ENCODE results near the gene VAPA. TPM values are rescaled to one million over a fixed set of nuclear protein-coding genes. Genes with fewer than 3 reads are reported as not detected.

VAPA gene
- total and polyA plus RNA-seq, 3 donors from 2014 or later: 177 to 224 (median 180) TPM

DNA sequence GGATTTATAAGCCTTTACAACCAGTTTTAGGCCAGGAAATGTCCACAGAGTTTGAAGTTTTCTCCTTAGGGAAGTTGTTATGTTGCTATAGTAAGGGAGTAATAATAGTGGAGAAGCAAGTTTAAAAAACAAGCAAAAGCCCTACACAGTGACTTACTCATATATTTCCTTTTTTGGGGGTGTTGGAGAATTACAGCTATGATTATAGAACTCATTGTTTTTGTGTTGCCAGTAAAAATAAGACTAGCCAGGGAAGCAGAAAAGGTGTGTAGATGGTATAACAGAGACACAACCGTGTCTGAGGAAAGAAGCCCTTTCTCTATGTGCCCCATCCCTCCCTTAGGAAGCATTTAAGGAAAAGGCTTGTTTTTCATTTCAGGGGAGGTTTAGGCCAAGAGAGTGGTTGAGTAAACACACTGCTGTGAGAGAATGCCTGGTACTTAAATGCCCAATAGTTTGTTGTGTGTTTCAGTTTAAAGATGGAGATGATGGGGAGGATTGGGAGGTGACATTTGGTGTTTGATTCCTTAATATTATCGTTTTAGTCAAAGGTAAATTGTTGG is 2.3 kb downstream of the VAPA start:
- Histone ChIP-seq H3K27me3 (no peaks in the 10 kb centered on the region), H3K4me1 (peaks cover 38% of the 10 kb centered on the region)

GRCh38 chr18:9916808-9917207 is 3.0 kb downstream of the VAPA start:
- Histone ChIP-seq H3K4me1 (peaks cover 38% of the 10 kb centered on the region), H3K9me3 (no peaks in the 10 kb centered on the region), H3K36me3 (ENCODE audit: low read depth, missing control alignments) (no peaks in the 10 kb centered on the region), H3K27me3 (no peaks in the 10 kb centered on the region), H3K27ac (no peak overlapping the region), H3K4me3 (no peak overlapping the region)
- no peak for DNase-seq
- TF ChIP-seq POLR2A (IDR thresholded peaks at IDR 0.05): no peak
- TF ChIP-seq, protein P1, sequence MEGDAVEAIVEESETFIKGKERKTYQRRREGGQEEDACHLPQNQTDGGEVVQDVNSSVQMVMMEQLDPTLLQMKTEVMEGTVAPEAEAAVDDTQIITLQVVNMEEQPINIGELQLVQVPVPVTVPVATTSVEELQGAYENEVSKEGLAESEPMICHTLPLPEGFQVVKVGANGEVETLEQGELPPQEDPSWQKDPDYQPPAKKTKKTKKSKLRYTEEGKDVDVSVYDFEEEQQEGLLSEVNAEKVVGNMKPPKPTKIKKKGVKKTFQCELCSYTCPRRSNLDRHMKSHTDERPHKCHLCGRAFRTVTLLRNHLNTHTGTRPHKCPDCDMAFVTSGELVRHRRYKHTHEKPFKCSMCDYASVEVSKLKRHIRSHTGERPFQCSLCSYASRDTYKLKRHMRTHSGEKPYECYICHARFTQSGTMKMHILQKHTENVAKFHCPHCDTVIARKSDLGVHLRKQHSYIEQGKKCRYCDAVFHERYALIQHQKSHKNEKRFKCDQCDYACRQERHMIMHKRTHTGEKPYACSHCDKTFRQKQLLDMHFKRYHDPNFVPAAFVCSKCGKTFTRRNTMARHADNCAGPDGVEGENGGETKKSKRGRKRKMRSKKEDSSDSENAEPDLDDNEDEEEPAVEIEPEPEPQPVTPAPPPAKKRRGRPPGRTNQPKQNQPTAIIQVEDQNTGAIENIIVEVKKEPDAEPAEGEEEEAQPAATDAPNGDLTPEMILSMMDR (IDR thresholded peaks at IDR 0.05): no peak
- WGBS, 2 donors: 42 to 54% methylated on average over 3 of the region's 3 CpGs
- intact Hi-C loops (cut with DNase I; ENCODE audit: low total_unique reads): no loop called here

More for the DNA sequence above, 2.3 kb downstream of the VAPA start:
- intact Hi-C loops (cut with DNase I; ENCODE audit: low total_unique reads): no loop called here
- Histone ChIP-seq H3K27ac (peak overlapping the region; percentile 20 to 100), H3K36me3 (ENCODE audit: low read depth, missing control alignments) (no peaks in the 10 kb centered on the region), H3K9me3 (no peaks in the 10 kb centered on the region), H3K4me3 (peak overlapping the region; percentile 96)
- TF ChIP-seq, protein P1 (IDR thresholded peaks at IDR 0.05): no peak
- WGBS, 2 donors: 5 to 14% methylated on average over 2 of the region's 2 CpGs
- DNase-seq: no peak

DNA sequence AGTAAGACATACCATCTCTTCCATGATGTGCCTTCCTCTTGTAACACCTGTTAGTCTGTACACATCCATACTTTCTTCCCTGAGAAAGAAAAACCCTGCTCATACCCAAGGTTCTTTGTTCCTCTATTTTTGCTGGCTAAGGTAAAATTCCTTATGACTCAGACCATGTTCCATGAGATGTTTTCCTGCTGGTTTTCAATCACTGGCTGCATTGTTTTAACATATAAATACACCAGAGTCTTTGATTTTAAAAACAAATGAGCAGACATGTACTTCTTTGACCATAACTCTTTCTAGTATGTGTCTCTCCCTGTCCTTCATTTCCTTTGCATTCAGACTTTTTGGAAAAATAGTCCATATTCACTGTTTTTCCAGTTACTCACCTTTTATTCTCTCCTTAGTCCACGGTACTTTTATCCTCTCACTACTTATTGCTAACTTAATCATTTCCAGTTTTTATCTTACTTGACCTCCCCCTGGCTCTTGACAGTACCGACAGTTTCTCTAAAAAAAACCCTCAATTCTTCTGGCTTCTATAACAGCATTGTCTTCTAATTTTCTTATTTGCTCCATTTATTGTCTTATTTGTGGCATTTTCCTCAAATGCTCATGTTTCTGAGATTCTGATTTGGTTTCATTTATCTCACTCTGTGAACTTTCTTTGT is 4.3 kb downstream of the VAPA start:
- WGBS, 2 donors: 10 to 14% methylated on average over 2 of the region's 2 CpGs
- Histone ChIP-seq H3K27me3 (no peaks in the 10 kb centered on the region), H3K27ac (peak overlapping the region in 1 of 2 donors; percentile 57), H3K4me1 (peaks cover 38% of the 10 kb centered on the region), H3K36me3 (ENCODE audit: low read depth, missing control alignments) (no peaks in the 10 kb centered on the region), H3K4me3 (no peak overlapping the region), H3K9me3 (no peaks in the 10 kb centered on the region)
- no peak for TF ChIP-seq POLR2A (IDR thresholded peaks at IDR 0.05)
- TF ChIP-seq, protein P1 (IDR thresholded peaks at IDR 0.05): no peak
- no peak for DNase-seq
- intact Hi-C loops (cut with DNase I; ENCODE audit: low total_unique reads): no loop called here

DNA sequence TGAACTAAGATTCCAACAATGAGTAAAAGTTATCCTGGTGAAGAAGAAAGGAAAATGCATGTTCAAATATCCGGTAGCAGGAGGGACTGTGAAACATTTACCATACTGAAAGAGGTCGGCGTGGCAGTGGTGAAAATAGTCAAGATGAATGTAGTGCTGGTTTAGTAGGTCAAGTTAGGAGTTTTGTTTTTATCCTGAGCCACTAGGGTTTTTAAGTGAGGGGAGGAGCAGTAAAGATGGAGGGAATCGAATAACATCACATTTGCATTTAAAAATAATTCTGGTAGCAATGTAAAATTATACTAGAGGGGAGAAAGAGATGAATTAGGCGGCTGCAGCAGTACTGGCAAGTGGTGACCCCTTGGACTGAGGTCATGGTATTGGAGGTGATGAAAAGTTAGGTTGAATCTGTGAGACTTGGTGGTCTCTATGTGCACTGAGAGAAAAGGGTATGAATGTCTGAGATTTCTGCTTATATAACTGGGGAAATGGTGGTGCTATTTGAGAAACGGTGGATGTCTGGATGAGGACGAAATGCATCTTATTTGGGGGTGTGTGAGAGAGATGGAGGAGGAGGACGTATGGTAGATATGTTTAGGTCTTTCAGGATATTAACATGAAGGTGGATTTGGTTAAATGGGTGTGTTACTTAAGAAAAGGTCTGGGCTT is 5.9 kb downstream of the VAPA start:
- no peaks in the 10 kb centered on the region for H3K27me3 ChIP-seq
- WGBS, 2 donors: 54 to 55% methylated on average over 8 of the region's 8 CpGs
- no peak for DNase-seq
- intact Hi-C loops (cut with DNase I; ENCODE audit: low total_unique reads): no loop called here
- peaks cover 49% of the 10 kb centered on the region for H3K4me1 ChIP-seq
- H3K4me3 ChIP-seq: no peak overlapping the region
- TF ChIP-seq, protein P1 (IDR thresholded peaks at IDR 0.05): no peak
- TF ChIP-seq POLR2A (IDR thresholded peaks at IDR 0.05): no peak
- no peaks in the 10 kb centered on the region for H3K36me3 ChIP-seq (ENCODE audit: low read depth, missing control alignments)
- no peak overlapping the region for H3K27ac ChIP-seq
- H3K9me3 ChIP-seq: no peaks in the 10 kb centered on the region
